ENCODE data around the gene AADAT.
"Not testable (repeated sequence)": the region's sequence is repeated elsewhere in the genome, so short reads cannot be mapped to it uniquely, and the experiment has no call there.

Gene AADAT

GRCh38 chr4:170089668-170090351 lies at the start of gene AADAT:
TSS of gene AADAT (minus strand) at chr4:170089956. CDS start at chr4:170089690, 266 bp downstream.
- DNase-seq (ENCODE audit: low read depth): no peak

- peak; percentile 45 for DNase-seq (ENCODE audit: low read depth)
These were observed 48.9 kb upstream of the AADAT start for GRCh38 chr4:170138580-170139194.

- no peak for DNase-seq (ENCODE audit: low read depth)
These were observed 48.2 kb upstream of the AADAT start for GRCh38 chr4:170137927-170138326.

- DNase-seq (ENCODE audit: low read depth): no peak
These were observed 47.7 kb upstream of the AADAT start for GRCh38 chr4:170137466-170137865.

- DNase-seq (ENCODE audit: low read depth): no peak
These were observed 45.1 kb upstream of the AADAT start for GRCh38 chr4:170134821-170135220.

GRCh38 chr4:170128219-170128804 lies 38.6 kb upstream of the AADAT start:
- no peak for DNase-seq (ENCODE audit: low read depth)

- DNase-seq (ENCODE audit: low read depth): no peak
These were observed 38.0 kb upstream of the AADAT start for GRCh38 chr4:170127758-170128157.

GRCh38 chr4:170124406-170124805 lies 34.6 kb upstream of the AADAT start:
- no peak for DNase-seq (ENCODE audit: low read depth)

GRCh38 chr4:170122252-170122651 lies 32.5 kb upstream of the AADAT start:
- no peak for DNase-seq (ENCODE audit: low read depth)

- DNase-seq (ENCODE audit: low read depth): no peak
These were observed 24.9 kb upstream of the AADAT start for GRCh38 chr4:170114636-170115035.

- not testable (repeated sequence) for DNase-seq (ENCODE audit: low read depth)
These were observed 24.4 kb upstream of the AADAT start for GRCh38 chr4:170114183-170114582.

- no peak for DNase-seq (ENCODE audit: low read depth)
These were observed 21.8 kb upstream of the AADAT start for GRCh38 chr4:170111546-170111945.

GRCh38 chr4:170111085-170111484 lies 21.3 kb upstream of the AADAT start:
- DNase-seq (ENCODE audit: low read depth): no peak

- DNase-seq (ENCODE audit: low read depth): no peak
These were observed 20.5 kb upstream of the AADAT start for GRCh38 chr4:170110285-170110672.

GRCh38 chr4:170109586-170110284 lies 20.0 kb upstream of the AADAT start:
- DNase-seq (ENCODE audit: low read depth): no peak

GRCh38 chr4:170106900-170107299 lies 17.1 kb upstream of the AADAT start:
- DNase-seq (ENCODE audit: low read depth): no peak

GRCh38 chr4:170102426-170102825 lies 12.7 kb upstream of the AADAT start:
- DNase-seq (ENCODE audit: low read depth): no peak

- not testable (repeated sequence) for DNase-seq (ENCODE audit: low read depth)
These were observed 8.4 kb upstream of the AADAT start for GRCh38 chr4:170098171-170098570.

- no peak for DNase-seq (ENCODE audit: low read depth)
These were observed 7.9 kb upstream of the AADAT start for GRCh38 chr4:170097681-170098080.

- DNase-seq (ENCODE audit: low read depth): no peak
These were observed 4.3 kb upstream of the AADAT start for GRCh38 chr4:170093973-170094535.

GRCh38 chr4:170091069-170091696 lies 1.4 kb upstream of the AADAT start:
- no peak for DNase-seq (ENCODE audit: low read depth)
